HL-60 (cell line): ENCODE measurements around the gene TLE3.

Source experiments
- DNase-seq, 2 experiments: peaks; one replicate each; pipeline ENCODE4 v3.0.0-alpha.2; 2010 to 2020; ENCODE audit warnings: low read depth in 1 of 2, low spot score in 1 of 2
- H3K27ac ChIP-seq: fragments of 250-450 bp; sonication (Bioruptor Pico); replicated peaks from 2 replicates; pipeline ENCODE4 v1.5.1; 2020; ENCODE audit warnings: mild to moderate bottlenecking, moderate library complexity
- H3K27me3 ChIP-seq: fragments of 250-450 bp; sonication (Bioruptor Pico); 2 replicates; pipeline ENCODE4 v1.5.1; 2021; ENCODE audit warnings: mild to moderate bottlenecking, moderate library complexity; ENCODE audit not compliant: insufficient read depth, poor library complexity, severe bottlenecking
- H3K4me3 ChIP-seq: replicated peaks from 2 replicates; pipeline ENCODE4 v1.5.1; 2011; ENCODE audit warnings: mild to moderate bottlenecking, control low read depth, low read length; ENCODE audit not compliant: insufficient read depth
- CTCF ChIP-seq: IDR thresholded peaks from one replicate; pipeline ENCODE4 v1.5.1; 2011; ENCODE audit warnings: low read length, control low read depth, inconsistent platforms; ENCODE audit not compliant: insufficient read depth
- GABPA ChIP-seq: IDR thresholded peaks from 2 replicates; pipeline ENCODE4 v1.6.1; 2012; ENCODE audit warnings: low read depth
- POLR2AphosphoS5 ChIP-seq: IDR thresholded peaks from 2 replicates; pipeline ENCODE4 v1.6.1; 2012; ENCODE audit warnings: low read depth
- REST ChIP-seq: IDR thresholded peaks from 2 replicates; pipeline ENCODE4 v1.6.1; 2012; ENCODE audit warnings: low read depth; ENCODE audit not compliant: insufficient replicate concordance
- SPI1 ChIP-seq: IDR thresholded peaks from 2 replicates; pipeline ENCODE4 v1.6.1; 2012; ENCODE audit warnings: low read depth, mild to moderate bottlenecking, borderline replicate concordance

Gene TLE3

GRCh38 chr15:70142322-70143191 lies 44.8 kb upstream of the TLE3 start:
- H3K27ac ChIP-seq: peak overlapping the region; percentile 6; the same call in 1 of the 2 replicates
- peak; percentile 45 to 72 for DNase-seq
- no peak overlapping the region for H3K4me3 ChIP-seq
- TF ChIP-seq CTCF: no peak
- no peak for TF ChIP-seq POLR2AphosphoS5
- TF ChIP-seq SPI1: no peak; the same call in 1 of the 2 replicates
- TF ChIP-seq REST: no peak
- no peak for TF ChIP-seq GABPA
- no peaks in the 10 kb centered on the region for H3K27me3 ChIP-seq

GRCh38 chr15:70142072-70142321 lies 44.3 kb upstream of the TLE3 start:
- Histone ChIP-seq H3K4me3 (no peak overlapping the region), H3K27ac (no peak overlapping the region), H3K27me3 (no peaks in the 10 kb centered on the region)
- no peak for DNase-seq
- no peak for TF ChIP-seq REST
- TF ChIP-seq CTCF: no peak
- no peak for TF ChIP-seq POLR2AphosphoS5
- TF ChIP-seq GABPA: no peak
- TF ChIP-seq SPI1: no peak

GRCh38 chr15:70141376-70142071 lies 43.8 kb upstream of the TLE3 start:
- Histone ChIP-seq H3K27me3 (no peaks in the 10 kb centered on the region), H3K4me3 (no peak overlapping the region), H3K27ac (peak overlapping the region; percentile 32)
- TF ChIP-seq REST (no peak), GABPA (no peak), CTCF (no peak), SPI1 (no peak), POLR2AphosphoS5 (no peak)
- DNase-seq: no peak
